Activated CD4-positive, alpha-beta T cell treated with anti-CD3 and anti-CD28 coated beads, Interleukin-2, amount 50 U/mL, for 24 hours (primary cell): ENCODE measurements around the gene EHD2.
A peak's percentile ranks its signal among the peaks of the same experiment; 100 is the strongest.
"Not testable (repeated sequence)": the region's sequence is repeated elsewhere in the genome, so short reads cannot be mapped to it uniquely, and the experiment has no call there.

ENCODE experiments used
- DNase-seq, 2 donors: peaks; one replicate each; pipeline ENCODE4 v3.0.0-alpha.2; 2020; ENCODE audit warnings: low read depth in 1 of 2, low spot score in 1 of 2

EHD2 gene

DNA sequence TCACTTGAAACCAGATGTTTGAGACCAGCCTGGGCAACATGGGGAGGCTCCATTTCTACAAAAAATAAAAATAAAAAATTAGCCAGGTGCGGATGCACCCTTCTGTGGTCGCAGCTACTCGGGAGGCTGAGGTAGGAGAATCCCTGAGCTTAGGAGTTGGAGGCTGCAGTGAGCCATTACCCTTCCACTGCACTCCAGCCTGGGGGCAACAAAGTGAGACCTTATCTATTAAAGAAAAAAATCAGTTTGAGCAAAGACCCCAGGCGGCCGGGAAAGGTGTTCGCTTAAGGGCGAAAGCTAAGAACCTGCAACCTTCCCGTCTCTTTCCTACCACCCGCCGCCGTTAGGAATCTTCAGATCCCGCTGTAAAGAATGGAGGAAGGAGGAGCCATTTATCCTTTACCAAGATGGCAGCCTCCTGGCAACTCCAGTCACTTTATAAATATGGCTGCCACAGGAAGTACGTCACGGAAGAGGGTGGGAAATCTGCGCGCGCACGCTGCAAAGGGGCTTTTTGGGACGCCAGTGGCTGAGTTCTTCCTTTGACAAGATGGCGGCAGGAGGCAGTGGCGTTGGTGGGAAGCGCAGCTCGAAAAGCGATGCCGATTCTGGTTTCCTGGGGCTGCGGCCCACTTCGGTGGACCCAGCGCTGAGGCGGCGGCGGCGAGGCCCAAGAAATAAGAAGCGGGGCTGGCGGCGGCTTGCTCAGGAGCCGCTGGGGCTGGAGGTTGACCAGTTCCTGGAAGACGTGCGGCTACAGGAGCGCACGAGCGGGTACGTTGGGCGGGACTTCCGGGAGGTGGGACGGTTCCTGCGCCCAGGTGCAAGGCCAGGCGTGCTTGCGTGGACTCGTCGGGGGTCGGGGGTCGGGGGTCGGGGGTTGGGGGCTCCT lies 32.0 kb downstream of the EHD2 start, which contains the start of gene NOP53:
Gene NOP53 (plus strand): TSS at position 537 of the 892 bp plus-strand sequence. CDS start 14 bp downstream, at position 551.
- peak; percentile 97 to 98 for DNase-seq

DNA sequence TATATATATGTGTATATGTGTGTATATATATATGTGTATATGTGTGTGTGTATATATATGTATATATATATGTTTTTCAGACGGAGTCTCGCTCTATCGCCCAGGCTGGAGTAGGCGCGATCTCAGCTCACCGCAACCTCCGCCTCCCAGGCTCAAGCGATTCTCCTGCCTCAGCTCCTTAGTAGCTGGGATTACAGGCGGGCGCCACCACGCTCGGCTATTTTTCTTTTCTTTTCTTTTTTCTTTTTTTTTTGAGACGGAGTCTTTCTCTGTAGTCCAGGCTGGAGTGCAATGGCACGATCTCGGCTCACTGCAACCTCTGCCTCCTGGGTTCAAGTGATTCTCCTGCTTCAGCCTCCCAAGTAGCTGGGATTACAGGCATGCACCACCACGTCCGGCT lies 32.9 kb downstream of the EHD2 start:
- DNase-seq, result not testable (repeated sequence)

DNA sequence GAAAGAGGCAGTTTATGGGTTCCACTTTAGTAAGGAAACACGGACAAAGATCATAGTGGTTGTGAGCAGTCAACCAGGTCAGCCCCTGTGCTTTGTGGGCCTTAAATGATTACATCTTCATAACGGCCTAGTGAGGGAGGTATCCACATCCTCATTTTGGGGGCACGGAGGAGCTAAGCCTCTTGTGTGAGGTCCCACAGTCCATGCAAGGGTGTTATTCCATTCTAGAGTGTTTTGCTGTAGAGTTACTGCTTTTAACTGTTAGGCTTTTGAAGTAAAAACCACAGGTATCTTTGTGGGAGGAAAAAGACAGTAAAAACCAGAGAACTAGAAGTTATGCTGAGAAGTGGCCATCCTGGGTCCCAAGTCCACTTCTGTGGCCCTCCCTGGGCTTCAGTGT lies 36.1 kb downstream of the EHD2 start:
- DNase-seq, result no peak

DNA sequence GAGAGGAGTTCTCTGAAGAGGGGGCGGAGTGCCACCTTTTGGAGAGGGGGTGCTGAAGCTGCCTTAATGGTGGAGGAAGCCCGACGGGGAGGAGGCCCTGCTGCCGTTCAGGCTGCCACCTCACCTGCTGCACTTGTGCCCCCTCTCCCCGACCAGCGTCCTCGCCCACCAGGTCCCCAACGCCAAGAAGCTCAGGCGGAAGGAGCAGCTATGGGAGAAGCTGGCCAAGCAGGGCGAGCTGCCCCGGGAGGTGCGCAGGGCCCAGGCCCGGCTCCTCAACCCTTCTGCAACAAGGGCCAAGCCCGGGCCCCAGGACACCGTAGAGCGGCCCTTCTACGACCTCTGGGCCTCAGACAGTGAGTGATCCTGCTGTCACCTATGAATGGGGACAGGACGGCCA lies 37.5 kb downstream of the EHD2 start:
- no peak for DNase-seq

DNA sequence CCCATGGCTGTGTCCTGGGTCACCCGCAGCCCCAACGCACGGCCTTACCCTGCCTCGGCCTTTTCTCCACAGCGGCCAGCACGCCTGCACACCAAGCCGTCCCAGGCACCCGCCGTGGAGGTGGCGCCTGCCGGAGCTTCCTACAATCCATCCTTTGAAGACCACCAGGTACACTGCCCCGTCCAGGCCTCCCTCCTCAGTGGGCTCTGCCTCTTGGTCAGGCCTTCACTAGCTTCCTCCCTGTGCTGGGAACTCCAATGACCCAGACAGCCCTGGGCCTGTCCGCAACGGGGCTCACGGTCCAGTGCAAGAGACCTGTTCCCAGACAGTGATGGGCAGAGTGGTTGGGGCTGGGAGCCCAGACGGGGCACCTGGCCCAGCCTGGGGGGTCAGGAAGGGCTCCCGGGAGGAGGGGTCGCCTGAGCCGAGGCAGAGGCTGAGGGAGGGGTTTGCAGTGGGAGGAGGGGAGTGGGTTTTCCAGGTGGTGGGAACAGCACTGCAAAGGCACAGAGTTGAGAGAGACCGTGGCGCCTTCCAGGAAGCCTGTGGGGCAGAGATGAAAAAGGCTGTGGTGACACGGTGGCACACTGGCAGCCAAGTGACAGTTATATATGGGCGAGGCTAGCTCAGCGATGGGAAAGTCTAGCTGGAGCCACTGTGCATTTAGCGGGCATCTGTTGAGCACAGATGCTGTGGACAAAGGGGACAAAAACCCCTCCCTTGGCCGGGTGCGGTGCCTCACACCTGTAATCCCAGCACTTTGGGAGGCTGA lies 39.4 kb downstream of the EHD2 start:
- DNase-seq, result no peak

DNA sequence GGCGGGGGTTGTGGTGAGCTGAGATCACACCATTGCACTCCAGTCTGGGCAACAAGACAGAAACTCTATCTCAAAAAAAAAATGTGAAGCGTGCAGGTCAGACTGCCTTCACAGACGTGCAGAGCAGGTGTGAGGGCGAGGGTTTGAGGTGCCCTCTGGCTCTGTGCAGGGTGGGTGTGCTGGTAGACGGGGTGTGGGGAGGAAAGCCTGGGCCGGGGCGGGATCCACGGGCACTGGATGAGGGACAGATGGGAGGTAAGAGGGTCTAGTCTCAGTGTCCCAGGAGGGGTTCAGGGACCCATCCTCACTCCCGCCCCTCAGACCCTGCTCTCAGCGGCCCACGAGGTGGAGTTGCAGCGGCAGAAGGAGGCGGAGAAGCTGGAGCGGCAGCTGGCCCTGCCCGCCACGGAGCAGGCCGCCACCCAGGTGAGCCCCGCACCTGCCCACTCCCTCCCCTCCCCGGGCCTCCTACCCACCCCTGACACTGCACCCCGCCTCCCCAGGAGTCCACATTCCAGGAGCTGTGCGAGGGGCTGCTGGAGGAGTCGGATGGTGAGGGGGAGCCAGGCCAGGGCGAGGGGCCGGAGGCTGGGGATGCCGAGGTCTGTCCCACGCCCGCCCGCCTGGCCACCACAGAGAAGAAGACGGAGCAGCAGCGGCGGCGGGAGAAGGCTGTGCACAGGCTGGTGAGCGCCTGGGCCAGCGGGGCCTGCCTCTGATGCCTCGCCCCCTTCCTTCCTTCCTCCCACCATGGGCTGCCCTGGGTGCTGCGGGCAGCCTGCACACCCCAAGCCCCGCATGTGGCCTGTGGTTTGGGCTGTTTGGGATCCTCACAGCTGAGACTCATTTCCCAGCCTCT lies 41.2 kb downstream of the EHD2 start:
- DNase-seq, result no peak

DNA sequence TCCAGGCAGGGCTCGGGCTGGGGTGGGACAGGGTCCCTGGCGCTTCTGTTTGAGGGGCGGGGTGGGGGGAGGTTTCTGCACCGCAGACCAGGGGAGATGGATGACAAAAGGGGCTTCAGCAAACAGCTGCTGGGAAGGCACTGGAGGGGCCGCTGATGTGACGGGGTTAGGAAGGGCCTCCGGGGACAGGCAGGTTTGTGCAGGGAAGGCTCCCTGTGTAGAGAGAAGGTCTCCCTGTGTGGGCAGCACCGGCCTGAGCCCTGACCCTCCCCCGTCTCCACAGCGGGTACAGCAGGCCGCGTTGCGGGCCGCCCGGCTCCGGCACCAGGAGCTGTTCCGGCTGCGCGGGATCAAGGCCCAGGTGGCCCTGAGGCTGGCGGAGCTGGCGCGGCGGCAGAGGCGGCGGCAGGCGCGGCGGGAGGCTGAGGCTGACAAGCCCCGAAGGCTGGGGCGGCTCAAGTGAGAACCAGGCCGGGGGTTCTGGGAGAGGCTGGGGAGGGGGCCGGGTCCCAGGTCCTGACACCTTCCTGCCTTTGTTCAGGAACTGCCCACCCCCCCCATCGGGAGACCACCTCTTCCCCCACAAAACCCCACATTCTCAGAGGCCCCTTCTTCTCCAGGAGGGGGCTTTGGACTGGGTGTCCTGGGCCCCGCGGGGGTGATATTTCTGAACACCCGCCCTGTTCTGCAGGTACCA lies 42.0 kb downstream of the EHD2 start:
- no peak for DNase-seq

DNA sequence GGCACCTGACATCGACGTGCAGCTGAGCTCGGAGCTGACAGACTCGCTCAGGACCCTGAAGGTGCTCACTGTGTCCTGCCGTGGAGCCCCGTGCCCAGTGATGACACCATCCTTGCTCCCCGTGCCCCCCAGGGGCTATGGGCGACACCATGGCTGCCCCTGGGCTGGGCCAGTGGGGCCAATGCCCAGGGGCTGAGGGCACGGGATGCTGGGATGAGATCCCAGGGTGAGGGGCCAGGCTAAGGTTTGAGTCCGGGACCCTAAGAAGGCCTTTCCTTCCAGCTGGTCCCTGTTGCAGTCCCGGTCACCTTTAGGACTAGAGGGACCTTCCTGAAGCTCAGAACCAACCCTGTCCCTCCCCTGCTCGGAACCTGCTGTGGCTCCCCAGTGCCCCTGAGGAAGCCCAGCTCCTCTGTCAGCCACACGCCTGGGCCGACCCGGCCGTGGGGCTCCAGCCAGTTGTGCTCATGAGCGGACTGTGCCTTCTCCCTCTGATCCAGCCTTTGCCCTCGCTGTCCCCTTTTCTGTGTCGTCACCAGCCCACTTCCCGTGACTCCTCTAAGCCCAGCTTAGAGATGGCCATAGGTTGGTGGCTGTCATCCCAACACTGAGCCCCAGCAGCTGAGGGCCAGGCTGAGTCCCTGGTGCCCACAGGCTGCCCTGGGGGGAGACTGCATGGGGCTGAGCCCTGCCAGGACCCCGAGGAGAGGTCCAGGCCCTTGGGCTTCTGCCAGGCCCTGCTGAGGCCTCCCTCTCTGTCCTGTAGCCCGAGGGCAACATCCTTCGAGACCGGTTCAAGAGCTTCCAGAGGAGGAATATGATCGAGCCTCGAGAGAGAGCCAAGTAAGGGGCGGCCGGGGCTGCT lies 42.8 kb downstream of the EHD2 start:
- no peak for DNase-seq

DNA sequence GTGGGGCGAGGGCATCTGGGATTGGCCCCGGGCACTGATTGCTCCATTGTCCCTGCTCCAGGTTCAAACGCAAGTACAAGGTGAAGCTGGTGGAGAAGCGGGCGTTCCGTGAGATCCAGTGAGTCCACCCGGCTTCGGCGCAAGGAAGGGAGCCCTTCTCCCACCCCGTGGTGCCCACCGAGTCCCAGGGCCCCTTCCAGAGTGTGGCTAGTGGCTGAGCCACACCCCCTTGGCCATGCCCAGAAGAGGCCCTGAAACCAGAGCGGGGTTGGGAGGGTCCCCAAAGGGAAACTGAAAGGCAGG lies 43.4 kb downstream of the EHD2 start:
- DNase-seq, result no peak

DNA sequence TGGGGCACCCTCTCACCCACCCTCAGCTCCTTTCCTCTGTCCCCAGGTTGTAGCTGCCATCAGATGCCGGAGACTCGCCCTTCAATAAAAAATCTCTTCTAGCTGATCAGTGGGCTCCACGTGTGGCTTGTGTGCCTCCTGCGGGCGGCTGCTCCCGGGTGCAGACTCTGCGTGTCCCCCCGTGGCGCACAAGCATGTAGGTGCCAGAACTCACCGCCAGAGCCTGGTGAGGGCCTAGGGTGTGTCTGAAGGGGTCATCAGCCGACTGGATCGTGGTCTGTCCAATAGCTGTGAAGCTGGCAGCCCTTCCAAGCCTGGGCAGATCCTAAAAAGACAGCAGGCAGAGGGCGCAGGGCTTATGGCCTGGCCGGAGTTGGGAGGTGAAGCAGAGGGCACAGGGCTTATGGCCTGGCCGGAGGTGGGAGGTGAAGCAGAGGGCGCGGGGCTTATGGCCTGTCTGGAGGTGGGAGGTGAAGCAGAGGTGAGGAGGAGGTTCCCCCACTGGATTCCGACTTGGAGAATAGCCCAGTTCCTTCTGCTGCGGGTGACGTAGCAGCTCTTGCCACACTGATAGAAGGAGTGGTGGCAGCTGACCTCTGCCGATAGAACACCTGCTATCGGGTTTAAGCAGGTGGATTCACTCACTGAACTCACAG lies 43.9 kb downstream of the EHD2 start:
- DNase-seq, result no peak

DNA sequence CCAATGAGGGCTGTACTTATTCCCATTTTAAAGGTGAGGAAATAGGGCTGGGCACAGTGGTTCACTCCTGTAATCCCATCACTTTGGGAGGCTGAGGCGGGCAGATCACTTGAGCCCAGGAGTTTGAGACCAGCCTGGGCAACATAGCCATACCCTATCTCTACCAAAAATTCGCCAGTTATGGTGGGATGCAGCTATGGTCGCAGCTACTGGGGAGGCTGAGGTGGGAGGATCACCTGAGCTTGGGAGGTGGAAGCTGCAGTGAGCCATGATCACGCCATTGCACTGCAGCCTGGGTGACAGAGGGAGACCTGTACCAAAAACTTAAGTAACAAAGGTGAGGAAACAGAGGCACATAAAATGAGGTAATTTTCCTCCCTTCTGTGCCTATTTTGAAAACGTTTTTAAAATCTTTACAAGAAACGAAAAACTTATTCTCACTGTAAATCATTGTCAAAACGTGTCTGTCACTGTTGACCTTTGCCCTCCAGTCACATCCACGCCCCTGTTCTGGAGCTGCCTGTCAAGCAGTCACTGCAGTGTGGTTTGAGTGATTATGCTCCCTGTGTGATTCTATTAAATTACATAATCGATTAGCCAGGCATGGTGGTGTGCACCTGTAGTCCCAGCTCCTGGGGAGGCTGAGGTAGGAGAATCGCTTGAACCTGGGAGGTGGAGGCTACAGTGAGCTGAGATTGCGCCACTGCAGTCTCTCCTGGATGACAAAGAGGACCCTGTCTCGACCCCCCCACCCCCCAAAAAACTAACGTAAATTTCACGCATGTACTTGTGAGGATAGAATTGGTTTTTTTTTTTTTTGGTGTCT lies 44.6 kb downstream of the EHD2 start:
- DNase-seq, result no peak

DNA sequence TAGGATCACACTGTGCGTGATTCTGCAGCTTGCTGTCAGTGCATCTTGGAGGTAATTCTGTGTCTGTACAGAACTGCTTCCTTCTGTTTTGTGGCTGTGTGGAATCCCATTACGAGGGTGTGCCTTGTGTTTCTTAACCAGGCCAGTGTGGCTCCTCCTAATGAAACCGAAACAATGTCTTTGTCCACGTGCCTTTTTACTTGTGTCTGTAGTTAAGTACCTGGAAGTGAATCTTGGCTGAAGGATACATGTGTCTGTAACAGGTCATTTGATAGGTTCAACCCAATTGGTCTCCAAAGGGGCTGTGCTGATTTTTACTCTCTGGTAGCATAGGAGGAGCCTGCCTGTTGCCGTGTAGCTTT lies 45.2 kb downstream of the EHD2 start:
- DNase-seq, result no peak

DNA sequence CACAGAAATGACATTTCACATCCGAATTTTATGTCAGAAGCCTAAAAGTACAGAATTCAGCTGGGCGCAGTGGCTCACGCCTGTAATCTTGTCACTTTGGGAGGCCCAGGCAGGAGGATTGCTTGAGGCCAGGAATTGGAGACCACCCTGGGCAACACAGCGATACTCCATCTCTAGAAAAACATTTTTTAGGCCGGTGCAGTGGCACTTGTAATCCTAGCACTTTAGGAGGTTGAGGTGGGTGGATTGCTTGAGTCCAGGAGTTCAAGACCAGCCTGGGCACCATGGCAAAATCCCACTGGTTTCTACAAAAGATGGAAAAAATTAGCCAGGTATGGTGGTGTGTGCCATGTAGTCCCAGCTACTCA lies 47.4 kb downstream of the EHD2 start:
- DNase-seq, result no peak

DNA sequence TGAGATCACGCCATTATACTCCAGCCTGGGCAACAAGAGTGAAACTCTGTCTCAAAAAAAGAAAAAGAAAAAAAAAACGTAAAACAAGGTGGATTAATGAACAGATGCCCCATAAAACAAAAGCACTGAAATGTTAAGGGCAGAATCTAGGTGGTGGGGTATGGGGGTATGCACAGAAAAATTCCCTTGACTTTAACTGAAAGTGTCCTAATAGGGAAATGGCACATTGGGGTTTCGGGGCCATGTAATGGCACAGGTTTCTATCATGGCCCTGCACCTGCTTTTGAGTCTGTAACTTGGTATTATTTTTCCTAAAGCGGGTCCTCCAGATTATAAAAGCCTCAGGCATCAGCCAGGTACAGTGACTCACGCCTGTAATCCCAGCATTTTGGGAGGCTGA lies 48.3 kb downstream of the EHD2 start:
- no peak for DNase-seq

DNA sequence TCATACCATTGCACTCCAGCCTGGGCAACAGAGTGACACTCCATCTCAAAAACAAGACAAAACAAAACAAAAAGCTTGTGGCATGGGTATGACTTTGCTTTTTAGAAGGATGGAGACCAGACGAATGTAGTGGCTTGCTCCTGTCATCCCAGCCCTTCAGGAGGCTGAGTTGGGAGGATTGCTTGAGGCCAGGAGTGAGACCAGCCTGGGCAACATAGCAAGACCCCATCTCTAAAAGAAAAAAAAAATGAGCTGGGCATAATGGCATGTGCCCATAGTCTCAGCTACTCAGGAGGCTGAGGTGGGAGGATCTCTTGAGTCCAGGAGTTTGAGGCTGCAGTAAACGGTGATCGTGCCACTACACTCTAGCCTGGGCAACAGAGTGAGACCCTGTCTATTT lies 48.9 kb downstream of the EHD2 start:
- no peak for DNase-seq

DNA sequence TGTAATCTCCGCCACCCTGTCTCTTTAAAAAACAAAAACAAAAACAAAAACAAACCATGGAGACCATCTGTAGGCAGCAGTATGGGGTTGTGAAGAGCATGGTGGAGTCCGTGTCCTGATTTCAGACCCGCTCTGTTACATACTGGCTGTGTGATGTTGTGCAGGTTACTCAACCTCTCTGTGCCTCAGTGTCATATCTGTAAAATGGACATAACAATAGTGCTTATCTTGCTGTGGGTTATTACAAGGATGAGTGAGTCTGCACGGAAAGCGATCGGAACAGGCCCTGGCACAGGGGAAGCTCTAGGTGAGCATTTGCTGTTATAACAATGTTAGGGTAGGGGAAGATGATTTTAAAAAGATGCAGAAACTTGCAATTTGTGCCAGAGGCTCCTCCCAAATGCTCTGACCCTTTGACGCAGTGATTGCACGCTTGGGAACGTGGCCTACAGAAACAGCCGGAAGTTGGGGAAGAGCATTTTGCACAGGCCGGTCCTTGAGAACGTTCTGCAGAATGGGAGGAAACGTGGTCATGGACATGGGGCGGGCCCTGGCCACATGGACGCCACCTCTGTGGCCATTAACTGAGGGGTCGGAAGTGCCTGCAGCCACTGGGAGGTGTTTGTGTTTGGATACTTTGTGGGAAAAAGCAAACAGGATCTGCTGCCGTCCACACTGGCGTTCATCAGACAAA lies 49.5 kb downstream of the EHD2 start:
- no peak for DNase-seq

DNA sequence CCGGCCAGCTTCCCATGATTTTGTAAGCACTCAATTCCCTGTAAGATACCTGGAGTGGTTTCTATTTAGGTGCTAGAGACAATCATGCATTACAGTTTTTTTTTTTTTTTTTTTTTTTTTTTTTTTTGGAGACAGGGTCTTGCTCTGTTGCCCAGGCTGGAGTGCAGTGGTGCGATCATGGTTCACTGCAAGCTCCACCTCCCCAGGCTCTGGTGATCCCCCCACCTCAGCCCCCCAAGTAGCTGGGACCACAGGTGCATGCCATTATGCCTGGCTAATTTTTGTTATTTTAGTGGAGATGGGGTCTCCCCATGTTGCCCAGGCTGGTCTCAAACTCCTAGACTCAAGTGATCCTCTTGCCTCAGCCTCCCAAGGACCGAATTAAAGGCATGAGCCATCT lies 51.5 kb downstream of the EHD2 start:
- not testable (repeated sequence) for DNase-seq
